22Rv1 (cell line): ENCODE results near the gene CCNJ.
"Not testable (repeated sequence)": the region's sequence is repeated elsewhere in the genome, so short reads cannot be mapped to it uniquely, and the experiment has no call there.

Experiments
- H3K27ac ChIP-seq: fragments of 450-650 bp; 2 replicates; pipeline ENCODE4 v1.5.1; 2017
- ZFX ChIP-seq: fragments of 450-650 bp; IDR thresholded peaks from 2 replicates; pipeline ENCODE4 v1.6.1; 2017; ENCODE audit warnings: antibody characterized with exemption, borderline replicate concordance
- TF ChIP-seq, protein P1 (sequence below): fragments of 450-650 bp; IDR thresholded peaks from 2 replicates; pipeline ENCODE4 v1.5.1; 2017; ENCODE audit warnings: mild to moderate bottlenecking

Gene CCNJ, protein sequence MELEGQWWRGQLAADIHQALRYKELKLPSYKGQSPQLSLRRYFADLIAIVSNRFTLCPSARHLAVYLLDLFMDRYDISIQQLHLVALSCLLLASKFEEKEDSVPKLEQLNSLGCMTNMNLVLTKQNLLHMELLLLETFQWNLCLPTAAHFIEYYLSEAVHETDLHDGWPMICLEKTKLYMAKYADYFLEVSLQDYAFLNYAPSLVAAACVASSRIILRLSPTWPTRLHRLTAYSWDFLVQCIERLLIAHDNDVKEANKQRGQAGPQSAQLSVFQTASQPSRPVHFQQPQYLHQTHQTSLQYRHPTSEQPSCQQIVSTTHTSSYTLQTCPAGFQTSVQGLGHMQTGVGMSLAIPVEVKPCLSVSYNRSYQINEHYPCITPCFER

DNA sequence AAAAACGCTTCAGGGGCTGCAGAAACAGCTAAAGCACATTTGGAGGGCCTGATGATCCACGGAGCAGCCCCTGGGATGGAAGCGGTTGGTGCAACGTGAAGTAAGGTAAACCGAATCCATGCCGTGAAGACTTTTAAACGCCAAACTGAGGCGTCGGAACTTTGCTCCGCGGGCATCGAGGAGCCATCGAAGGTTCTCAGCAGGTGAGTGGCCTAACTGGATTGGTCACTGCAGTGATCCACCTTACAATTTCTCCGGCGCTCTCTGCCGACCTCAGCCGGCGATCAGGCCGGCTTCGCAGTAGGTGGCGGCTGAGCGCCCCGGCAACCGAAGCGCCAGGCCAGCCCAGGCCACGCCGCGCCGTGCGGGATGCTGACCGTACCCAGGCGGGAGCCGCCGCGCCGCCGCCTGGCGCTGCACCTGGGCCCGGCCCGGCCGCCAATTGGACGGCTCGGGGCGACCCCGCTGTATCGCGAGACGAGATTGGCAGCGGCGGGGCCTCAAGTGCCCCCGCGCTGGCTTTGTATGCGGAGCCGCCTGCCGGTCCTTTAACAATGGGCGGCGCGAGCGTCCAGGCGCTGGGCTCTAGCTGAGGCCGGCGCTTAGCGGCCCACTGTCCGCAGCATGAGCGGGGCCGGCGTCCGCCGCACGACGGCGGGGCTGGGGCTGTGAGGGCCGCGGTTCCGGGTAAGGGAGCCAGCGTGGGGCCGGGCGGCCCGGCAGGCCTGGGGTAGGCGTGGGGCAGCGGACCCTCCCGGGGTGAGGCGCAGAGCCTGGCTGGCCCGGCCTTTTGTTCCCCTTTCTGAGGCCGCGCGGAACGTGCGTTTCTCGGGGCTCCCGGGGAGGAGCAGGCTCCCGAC, at the start of gene CCNJ:
CCNJ (plus strand) TSS at position 551 of the 860 bp plus-strand sequence. CDS start 811 bp downstream, outside the sequence.
- no peak for TF ChIP-seq ZFX
- TF ChIP-seq, protein P1, sequence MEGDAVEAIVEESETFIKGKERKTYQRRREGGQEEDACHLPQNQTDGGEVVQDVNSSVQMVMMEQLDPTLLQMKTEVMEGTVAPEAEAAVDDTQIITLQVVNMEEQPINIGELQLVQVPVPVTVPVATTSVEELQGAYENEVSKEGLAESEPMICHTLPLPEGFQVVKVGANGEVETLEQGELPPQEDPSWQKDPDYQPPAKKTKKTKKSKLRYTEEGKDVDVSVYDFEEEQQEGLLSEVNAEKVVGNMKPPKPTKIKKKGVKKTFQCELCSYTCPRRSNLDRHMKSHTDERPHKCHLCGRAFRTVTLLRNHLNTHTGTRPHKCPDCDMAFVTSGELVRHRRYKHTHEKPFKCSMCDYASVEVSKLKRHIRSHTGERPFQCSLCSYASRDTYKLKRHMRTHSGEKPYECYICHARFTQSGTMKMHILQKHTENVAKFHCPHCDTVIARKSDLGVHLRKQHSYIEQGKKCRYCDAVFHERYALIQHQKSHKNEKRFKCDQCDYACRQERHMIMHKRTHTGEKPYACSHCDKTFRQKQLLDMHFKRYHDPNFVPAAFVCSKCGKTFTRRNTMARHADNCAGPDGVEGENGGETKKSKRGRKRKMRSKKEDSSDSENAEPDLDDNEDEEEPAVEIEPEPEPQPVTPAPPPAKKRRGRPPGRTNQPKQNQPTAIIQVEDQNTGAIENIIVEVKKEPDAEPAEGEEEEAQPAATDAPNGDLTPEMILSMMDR, result peak; percentile 23; the same call in 1 of the 2 replicates
- peak within 1 kb of the TSS; percentile 43 for H3K27ac ChIP-seq

DNA sequence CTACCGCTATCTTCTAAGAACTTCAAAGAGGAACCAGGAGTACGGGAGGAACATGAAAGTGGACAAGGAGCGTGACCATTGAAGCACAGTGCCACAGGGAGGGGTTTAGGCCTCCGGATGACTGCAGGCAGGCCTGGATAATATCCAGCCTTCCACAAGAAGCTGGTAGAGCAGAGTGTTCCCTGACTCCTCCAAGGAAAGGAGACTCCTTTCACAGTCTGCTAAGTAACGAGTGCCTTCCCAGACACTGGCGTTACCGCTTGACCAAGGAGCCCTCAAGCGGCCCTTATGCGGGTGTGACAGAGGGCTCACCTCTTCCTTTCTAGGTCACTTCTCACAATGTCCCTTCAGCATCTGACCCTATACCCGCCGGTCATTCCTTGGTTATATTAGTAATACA, 49.0 kb upstream of the CCNJ start:
- not testable (repeated sequence) for H3K27ac ChIP-seq

DNA sequence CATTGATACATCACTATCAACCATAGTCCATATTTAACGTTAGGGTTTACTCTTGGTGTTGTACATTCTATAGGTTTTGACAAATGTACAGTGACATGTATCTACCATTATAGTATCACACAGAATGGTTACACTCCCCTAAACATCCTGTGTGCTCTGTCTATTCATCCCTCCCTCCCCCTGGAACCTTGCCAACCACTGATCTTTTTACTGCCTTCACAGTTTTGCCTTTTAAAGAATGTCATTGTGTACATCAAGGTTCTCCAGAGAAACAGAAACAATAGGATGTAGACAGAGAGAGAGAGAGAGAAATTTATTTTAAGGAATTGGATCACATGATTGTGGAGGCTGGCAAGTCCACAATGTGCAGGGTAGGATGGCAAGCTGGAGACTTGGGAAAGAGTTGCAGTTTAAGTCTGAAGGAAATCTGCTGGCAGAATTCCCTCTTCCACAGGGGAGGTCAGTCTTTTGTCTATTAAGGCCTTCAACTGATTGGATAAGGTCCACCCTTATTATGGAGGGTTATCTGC, 45.1 kb upstream of the CCNJ start:
- TF ChIP-seq, protein P1, result no peak
- no peak for TF ChIP-seq ZFX
- no peak overlapping the region for H3K27ac ChIP-seq

DNA sequence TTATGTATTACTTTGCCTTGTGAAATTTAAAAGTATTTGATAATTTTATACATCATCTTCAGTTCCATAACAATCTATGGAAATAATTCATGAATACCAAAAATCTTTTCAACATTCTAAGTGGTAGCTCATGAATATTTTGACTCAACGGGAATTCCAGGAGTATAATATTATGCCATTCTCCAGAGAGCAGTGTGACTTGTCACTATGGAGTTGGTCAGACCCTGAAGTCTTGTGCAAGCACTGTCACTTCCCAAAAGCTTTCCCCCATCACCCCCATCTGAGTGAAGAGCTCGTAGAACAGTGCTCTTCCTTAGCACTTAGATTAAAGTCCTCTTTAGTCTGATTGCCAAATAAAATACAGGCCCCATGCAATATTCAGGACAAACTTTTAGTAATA, 29.4 kb upstream of the CCNJ start:
- TF ChIP-seq, protein P1, result no peak
- no peak for TF ChIP-seq ZFX
- H3K27ac ChIP-seq, result no peak overlapping the region

DNA sequence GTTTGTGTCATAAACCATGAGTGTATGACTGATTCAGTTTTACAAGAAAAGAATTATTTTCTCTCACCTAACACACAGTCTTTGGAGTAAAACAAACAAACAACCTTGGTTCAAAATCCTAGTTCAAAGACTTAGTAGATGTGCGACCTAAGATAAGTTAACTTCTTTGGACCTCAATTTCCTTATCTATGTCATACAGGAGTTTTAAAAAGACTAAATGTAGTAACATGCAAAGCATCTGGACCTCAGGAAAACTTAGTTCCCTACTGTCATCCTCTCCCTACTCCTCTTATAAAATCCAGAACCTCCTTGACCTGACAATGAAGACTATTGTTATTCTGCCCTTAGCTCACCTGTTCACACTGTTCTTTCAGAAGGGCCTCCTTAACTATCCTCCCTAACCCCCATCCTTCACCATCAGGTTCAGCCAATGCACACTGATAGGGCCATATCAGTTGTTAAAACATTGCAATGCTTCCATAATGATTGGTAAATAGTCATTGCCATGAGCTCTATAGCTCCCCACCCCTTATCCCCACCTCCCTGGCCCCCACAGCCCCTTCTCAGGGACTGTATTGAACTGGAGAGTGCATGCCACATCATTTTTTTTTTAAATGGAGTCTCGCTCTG, 28.8 kb upstream of the CCNJ start:
- no peak for TF ChIP-seq ZFX
- TF ChIP-seq, protein P1, result no peak
- no peak overlapping the region for H3K27ac ChIP-seq

DNA sequence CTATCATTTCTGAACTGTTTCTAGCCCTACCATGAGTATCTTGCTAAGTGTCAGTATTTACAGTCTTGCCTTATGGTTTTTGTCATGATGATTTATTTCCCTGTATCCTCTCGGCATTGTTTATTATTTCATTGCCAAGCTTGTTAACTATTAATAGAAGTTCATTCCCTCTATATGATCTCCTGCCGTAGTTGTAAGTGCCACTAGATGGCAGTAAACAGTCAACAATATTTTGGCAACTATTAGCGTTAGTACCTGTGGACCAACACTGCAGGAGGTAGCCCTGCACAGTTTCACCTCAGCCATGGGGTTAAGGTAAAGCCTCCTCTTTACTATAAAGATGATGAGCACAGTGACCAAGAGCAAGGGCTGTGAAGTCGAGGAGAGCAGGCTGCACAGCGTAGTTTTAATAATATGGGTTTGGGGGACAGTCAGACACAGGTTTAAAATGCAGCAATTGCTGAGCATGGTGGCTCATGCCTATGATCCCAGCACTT, 26.1 kb upstream of the CCNJ start:
- no peak overlapping the region for H3K27ac ChIP-seq
- TF ChIP-seq, protein P1, result peak; percentile 81
- TF ChIP-seq ZFX, result no peak

DNA sequence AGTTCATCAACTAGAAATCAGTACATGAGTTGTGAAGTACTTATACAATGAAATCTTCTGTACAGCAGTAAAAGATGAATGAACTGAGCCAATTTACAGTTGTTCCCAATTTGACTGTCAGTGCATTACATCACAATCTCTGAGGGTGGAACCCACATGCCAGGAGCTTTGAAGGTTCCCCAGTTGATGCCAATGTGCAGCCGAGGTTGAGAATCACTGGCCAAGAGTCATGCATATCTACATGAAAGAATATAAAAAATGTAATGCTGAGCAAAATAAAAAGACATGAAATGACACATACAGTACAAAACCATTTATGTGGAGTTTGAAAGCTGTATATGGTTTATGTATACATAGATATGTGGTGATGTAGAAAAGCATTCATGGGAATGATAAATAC, 22.1 kb upstream of the CCNJ start:
- no peak for TF ChIP-seq ZFX
- TF ChIP-seq, protein P1, result no peak
- no peak overlapping the region for H3K27ac ChIP-seq
